Measurements from ENCODE around the gene MICAL3.

GRCh38 chr22:17869285-17870096 is 154.9 kb downstream of the MICAL3 start:
- no peak for TF ChIP-seq CTCF (IDR thresholded peaks at IDR 0.05; ENCODE audit: low read depth, low read length)
- TF ChIP-seq EZH2phosphoT487 (IDR thresholded peaks at IDR 0.05; ENCODE audit: low read depth), result no peak

Measured in OCI-LY3 (cell line).